Stimulated activated CD8-positive, alpha-beta memory T cell treated with anti-CD3 and anti-CD28 coated beads, Interleukin-15, amount 100 ng/mL, for 48 hours (primary cell): ENCODE measurements around the gene NPLOC4.
"Not testable (repeated sequence)": the region's sequence is repeated elsewhere in the genome, so short reads cannot be mapped to it uniquely, and the experiment has no call there.

Experiments
- DNase-seq, 2 donors: peaks; one replicate each; pipeline ENCODE4 v3.0.0-alpha.2; 2020; ENCODE audit warnings: low read depth in 2 of 2

Gene NPLOC4

GRCh38 chr17:81533339-81534141, 103.4 kb downstream of the NPLOC4 start:
- no peak for DNase-seq

- DNase-seq, result no peak
Observed at GRCh38 chr17:81532490-81533287, 104.2 kb downstream of the NPLOC4 start.

GRCh38 chr17:81531998-81532404, 104.9 kb downstream of the NPLOC4 start:
- DNase-seq, result not testable (repeated sequence)

- DNase-seq, result not testable (repeated sequence)
Observed at GRCh38 chr17:81531013-81531412, 105.9 kb downstream of the NPLOC4 start.

GRCh38 chr17:81529437-81529803, 107.5 kb downstream of the NPLOC4 start:
- no peak for DNase-seq

GRCh38 chr17:81528651-81529436, 108.1 kb downstream of the NPLOC4 start:
- no peak for DNase-seq

GRCh38 chr17:81528384-81528650, 108.6 kb downstream of the NPLOC4 start:
- DNase-seq, result no peak

- DNase-seq, result no peak
Observed at GRCh38 chr17:81527591-81528383, 109.1 kb downstream of the NPLOC4 start, which contains the start of gene FSCN2. FSCN2 (plus strand) TSS chr17:81528377; CDS start chr17:81528532, 155 bp downstream.

- DNase-seq, result no peak
Observed at GRCh38 chr17:81526662-81527571, 110.0 kb downstream of the NPLOC4 start.

- no peak for DNase-seq
Observed at GRCh38 chr17:81524865-81525159, 112.1 kb downstream of the NPLOC4 start.

- DNase-seq, result no peak
Observed at GRCh38 chr17:81524039-81524864, 112.7 kb downstream of the NPLOC4 start.

GRCh38 chr17:81523402-81524038, 113.4 kb downstream of the NPLOC4 start:
- DNase-seq, result no peak

GRCh38 chr17:81522491-81523401, 114.2 kb downstream of the NPLOC4 start:
- DNase-seq, result no peak

- no peak for DNase-seq
Observed at GRCh38 chr17:81520021-81520901, 116.7 kb downstream of the NPLOC4 start.

GRCh38 chr17:81519284-81520020, 117.5 kb downstream of the NPLOC4 start:
- peak; percentile 60 to 64 for DNase-seq

- DNase-seq, result no peak
Observed at GRCh38 chr17:81518785-81519283, 118.1 kb downstream of the NPLOC4 start.
